Activated CD4-positive, CD25-positive, alpha-beta regulatory T cell treated with anti-CD3 and anti-CD28 coated beads, Interleukin-2, amount 50 U/mL, for 24 hours (primary cell): ENCODE data around the gene CANT1.
A peak's percentile ranks its signal among the peaks of the same experiment; 100 is the strongest.
"Not testable (repeated sequence)": the region's sequence is repeated elsewhere in the genome, so short reads cannot be mapped to it uniquely, and the experiment has no call there.

Experiments used
- ATAC-seq, 2 donors: fragments of 150-1000 bp; cut with Tn5 transposase; one replicate each; pipeline ENCODE4 v1.10.0; 2021; ENCODE audit warnings: mild to moderate bottlenecking in 1 of 2, moderate library complexity in 1 of 2

CANT1 gene

DNA sequence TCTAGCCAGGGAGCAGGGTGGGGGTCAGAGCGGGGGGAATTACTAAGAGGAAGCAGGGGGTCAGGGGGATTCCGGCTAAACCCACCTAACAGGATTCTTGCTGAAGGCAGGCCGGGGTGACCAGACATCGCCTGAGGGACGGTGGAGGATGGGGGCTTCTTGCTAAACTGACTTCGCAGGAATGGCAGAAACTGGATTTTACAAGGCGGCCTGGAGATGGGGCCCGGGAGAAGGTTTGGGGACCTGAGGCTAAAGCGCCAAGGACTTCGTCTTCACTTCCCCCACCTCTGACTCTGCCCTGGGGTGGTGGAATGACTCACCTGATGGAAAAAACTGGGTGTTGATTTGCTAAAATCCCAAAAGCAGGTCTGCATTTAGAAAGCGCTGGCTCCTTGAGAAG is 53.3 kb downstream of the CANT1 start:
- ATAC-seq, result no peak

DNA sequence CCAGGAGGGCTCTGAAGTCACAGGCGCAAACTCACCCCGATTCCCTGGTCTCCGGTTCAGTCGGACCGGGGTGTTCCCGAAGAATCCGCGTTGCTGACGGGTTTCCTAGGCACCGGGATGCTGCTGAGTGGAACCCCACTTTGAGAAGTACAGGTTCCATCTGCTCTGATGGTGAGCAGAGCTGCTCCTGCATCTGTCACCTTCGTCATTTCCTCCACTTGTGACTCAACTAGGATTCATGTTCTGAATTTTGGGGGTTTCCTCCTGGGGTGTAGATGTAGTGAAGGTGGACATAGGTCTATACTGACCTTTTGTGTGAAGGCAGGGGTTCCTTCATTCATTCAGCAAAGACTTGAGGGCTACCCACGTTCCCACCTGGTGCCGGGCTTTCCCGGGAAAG is 54.9 kb downstream of the CANT1 start:
- peak in 1 of 2 donors; percentile 53 for ATAC-seq

DNA sequence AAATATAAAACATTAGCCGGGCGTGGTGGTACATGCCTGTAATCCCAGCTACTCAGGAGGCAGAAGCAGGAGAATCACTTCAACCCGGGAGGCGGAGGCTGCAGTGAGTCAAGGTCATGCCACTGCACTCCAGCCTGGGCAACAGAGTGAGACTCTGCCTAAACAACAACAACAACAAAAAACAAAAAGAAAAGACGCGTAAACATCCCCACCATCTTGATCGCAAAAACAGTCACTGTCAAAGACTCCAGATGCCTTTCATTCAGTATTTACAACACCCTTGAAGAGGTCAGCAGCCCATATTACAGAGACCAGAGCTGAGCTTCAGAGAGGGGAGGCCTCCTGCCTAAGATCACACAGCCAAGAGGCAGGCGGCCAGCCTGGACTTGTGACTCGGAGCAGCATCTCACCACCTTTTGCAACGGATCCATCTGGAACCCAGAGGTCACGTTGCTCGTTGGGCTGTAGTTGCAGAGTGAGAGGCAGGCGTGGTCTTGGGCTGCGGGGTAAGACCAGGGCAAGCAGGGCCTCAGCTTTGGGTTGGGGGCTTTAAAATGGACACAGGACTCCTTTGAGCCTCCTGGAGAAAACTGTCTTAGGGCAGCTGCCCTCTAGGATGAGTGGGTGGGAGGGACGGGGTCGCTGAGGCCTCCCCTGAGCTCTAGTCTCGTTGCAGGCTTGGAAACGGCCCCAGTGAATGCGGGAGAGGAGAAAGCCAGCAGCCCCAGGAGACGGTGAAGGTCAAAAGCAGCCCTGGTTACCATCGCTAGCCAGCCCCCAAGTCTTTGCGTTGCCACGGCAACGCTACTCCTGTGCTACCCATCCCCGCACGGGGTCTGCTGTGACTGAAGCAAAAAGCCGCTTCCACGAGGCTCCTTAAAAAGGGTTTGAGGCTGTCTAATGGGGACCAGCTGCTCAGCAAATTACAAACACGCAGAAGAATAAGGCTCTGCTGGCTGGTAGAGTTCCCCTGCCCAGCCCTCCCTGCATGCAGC is 55.9 kb downstream of the CANT1 start:
- no peak for ATAC-seq

DNA sequence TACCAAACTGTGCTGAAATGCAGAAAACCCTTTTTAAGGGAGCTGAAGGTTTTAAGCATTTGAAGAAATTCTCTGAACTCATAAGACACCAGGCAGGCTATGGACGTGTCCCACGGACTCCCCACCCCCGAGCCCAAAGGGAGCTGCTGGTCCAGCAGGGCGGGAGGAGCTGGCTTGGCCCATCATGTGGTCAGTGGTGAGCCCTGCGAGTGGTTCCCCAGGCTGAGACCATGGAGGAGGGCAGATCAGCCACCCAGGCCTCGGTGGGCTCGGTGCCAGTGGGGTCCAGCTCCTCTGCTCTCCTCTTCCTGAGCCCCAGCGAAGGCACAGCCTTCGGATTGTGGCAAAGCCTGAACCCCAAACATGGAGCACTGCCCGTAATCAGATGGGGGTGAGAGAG is 56.9 kb downstream of the CANT1 start:
- ATAC-seq, result no peak

DNA sequence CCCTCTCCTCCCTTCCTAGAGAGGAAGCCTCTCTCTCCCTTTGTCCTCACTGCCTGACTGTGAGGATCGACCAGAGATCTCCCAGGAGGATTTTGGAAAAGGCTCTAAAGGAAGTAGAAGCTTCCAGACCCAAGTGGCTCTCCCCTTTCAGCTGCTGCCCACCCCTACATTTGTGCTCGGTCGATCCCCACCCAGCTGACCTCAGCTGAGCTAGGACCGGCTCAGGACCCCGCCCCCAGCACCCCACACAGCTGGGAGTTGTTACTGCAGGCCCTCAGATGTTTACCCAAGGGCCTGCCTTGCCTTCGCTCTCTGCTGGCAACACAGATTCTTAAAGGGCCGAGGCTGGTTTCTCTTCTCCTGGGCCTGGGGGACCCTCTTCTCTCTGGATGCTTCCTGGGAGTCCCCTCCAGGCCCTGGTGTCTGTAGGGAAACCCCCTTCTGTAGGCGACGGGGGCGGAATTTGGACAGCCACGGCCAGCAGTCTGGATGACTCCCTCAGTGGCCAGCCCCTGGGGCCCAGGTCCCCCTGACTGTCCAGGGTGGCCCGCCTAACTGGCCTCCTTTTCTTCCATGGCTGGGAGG is 57.5 kb downstream of the CANT1 start:
- no peak for ATAC-seq

DNA sequence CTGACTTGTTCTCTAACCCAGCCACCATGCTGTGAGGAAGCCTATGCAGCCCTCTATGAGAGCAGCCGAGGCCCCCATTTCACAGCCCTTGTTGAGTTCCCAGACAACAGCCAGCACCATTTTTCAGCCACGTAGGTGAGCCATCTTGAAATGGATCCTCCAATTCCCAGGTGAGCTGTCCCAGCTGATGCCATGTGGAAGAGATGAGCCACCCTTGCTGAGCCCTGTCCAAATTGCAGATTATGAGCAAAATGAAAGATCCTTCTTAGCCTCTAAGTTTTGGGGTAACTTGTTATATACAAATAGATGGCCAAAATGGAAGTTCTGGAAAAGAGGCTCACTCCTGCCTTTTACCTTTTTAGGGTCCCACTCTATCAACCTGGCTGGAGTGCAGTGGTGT is 58.7 kb downstream of the CANT1 start:
- ATAC-seq, result no peak

DNA sequence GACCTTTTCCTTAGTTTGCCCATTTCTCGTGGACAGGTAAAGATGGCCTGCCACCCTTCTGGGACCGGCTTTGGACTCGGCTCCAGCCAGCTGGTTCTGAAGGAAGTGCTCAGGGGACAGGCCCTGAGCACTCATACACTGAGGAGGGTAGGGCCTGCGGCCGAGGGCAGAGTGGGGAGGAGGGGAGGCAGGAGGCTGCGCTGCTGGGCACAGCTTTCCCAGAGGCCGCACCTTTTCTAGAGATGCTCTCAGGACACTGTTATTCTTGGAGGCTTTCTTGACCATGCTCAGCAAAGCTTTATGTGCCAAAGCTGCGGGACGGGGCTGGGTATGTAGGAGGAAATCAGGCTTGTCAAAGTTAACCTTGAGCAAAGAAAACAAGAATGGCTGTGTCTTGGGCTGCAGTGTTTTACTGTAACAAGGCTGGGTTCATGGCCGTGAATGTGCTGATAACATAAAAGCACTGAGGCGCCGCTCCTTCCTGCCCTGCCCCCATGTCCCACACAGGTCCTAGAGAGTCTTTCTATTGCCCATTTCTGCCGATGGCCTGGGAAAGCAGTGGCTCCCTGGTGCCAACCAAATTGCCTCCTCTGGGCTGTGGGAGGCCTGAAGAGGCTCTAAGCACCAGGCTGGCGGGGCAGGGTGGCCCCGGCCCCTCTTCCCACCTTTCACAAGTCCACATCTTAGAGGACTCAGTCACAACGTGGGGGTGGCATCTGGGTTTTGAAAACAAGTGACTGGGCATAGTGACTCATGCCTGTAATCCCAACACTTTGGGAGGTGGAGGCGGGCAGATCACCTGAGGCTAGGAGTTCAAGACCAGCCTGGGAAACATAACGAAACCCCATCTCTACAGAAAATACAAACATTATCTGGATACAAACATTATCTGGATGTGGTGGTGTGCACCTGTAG is 62.1 kb downstream of the CANT1 start:
- ATAC-seq, result no peak

DNA sequence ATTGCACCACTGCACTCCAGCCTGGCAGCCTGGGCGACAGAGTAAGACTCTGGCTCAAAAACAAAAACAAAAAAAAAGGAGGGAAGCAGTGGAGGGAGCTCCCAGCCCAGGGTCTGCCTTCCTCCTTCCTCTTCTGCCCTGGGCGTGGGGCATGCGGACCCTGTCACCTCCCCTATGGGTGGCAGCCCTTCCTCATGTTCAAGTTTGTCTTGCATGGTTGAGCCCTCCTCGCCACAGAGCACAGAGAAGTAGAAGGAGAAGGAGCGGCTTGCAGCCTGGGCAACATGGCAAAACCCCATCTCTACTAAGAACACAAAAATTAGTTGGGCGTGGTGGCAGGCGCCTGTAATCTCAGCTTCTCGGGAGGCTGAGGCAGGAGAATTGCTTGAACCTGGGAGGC is 62.9 kb downstream of the CANT1 start:
- ATAC-seq, result no peak

DNA sequence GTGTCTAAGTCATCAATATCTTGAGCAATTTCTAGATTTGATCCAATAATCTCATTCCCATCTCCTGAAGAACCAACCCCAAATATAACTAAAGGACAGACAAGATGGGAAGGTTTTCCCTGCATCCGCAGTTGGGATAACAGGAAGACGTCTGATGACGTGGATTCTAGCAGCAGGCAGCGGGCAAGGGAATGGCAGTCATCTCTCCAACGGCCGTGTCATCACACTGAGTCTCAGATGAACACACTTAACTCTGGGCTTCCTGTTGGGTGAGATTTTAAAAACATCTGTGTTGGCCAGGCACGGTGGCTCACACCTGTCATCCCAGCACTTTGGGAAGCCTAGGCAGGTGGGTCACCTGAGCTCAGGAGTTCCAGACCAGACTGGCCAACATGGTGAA is 63.4 kb downstream of the CANT1 start:
- ATAC-seq, result no peak

DNA sequence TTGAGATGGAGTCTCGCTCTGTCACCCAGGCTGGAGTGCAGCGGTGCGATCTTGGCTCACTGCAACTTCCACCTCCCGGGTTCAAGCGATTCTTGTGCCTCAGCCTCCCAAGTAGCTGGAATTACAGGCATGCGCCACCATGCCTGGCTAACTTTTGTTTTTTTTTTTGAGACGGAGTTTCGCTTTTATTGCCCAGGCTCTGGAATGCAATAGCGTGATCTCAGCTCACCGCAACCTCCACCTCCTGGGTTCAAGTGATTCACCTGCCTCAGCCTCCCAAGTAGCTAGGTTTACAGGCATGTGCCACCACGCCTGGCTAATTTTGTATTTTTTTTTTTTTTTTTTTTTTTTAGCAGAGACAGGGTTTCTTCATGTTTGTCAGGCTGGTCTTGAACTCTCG is 64.1 kb downstream of the CANT1 start:
- not testable (repeated sequence) for ATAC-seq

DNA sequence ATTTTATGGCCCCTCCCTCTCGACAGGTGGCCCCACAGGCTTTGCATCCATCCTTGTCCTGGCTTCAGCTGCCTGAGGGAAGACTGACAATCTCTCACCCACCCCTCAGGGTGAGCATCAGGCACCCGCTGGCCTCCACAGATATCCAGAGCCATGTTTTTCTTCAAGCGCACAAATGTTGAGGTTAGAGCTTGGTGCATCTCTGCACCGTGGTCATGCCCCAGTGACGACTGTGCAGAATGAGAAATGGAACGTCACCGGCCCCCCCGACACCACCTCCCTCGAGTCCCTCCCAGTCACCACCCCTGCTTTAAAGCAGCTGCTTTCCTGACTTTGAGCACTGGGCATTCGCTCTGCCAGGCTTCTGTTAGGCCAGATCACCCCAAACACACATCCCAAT is 64.6 kb downstream of the CANT1 start:
- no peak for ATAC-seq

DNA sequence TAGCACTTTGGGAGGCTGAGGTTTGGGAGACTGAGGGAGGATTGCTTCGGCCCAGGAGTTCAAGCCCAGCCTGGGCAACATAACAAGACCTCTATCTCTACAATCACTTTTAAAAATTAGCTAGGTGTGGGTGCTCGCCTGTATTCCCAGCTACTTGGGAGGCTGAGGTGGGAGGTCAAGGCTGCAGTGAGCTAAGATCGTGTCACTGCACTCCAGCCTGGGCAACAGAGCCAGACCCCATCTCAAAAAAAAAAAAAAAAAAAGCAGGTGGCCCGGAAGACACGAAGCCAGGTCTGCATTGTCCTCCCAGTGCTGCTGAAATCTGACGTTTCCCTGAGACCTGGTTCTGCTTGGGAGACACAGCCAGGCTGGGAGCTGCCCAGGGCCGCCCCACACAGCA is 65.5 kb downstream of the CANT1 start:
- ATAC-seq, result no peak
